HG03097 (cell line): ENCODE results near the gene DBP.
"Not testable (repeated sequence)": the region's sequence is repeated elsewhere in the genome, so short reads cannot be mapped to it uniquely, and the experiment has no call there.

Experiments used
- ATAC-seq: cut with Tn5 transposase; IDR thresholded peaks from one replicate; pipeline ENCODE4 v1.9.1; 2021; ENCODE audit not compliant: unreplicated experiment, low FRiP score

Gene DBP, protein sequence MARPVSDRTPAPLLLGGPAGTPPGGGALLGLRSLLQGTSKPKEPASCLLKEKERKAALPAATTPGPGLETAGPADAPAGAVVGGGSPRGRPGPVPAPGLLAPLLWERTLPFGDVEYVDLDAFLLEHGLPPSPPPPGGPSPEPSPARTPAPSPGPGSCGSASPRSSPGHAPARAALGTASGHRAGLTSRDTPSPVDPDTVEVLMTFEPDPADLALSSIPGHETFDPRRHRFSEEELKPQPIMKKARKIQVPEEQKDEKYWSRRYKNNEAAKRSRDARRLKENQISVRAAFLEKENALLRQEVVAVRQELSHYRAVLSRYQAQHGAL

DNA sequence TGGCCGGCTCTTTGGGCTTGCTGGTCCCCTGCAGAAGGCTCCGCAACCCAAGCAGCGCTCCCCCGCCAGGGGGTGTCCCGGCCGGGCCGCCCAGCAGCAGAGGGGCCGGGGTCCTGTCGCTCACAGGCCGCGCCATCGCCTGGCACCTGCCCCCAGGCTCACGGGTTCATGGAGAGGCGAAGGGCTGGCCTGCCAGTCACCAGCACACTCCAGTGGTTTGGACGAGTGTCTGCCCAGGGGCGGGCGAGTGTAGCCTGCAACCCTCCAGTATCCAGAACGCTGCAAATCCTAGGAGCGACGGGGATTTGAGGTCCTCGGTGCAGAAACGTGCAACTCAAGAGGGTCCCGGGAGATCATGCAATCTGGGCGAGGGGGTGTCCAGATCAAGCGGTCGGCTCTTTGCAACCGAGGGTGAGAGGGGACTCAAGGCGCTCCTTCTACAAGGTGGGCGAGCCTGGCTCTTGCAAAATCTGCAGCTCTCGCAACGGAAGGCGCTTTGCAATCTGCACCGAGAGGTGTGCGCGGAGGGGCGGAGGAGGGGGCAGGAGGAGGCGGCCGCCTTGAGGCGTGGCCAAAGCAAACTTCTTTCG, at the start of gene DBP:
DBP (minus strand) TSS at position 521 of the 590 bp plus-strand sequence; CDS start at position 136, 385 bp downstream.
- no peak for ATAC-seq

DNA sequence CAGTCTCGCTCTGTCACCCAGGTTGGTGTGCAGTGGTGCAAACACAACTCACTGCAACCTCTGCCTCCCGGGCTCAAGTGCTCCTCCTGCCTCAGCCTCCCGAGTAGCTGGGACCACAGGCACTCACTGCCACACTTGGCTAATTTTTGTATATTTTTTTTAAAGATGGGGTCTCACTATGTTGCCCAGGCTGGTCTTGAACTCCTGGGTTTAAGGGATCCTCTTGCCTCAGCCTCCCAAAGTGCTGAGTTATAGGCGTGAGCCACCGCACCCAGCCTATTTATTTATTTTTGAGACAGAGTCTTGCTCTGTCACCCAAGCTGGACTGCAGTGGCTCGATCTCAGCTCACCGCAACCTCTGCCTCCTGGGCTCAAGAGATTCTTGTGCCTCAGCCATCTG, 49.5 kb upstream of the DBP start:
- ATAC-seq = not testable (repeated sequence)

DNA sequence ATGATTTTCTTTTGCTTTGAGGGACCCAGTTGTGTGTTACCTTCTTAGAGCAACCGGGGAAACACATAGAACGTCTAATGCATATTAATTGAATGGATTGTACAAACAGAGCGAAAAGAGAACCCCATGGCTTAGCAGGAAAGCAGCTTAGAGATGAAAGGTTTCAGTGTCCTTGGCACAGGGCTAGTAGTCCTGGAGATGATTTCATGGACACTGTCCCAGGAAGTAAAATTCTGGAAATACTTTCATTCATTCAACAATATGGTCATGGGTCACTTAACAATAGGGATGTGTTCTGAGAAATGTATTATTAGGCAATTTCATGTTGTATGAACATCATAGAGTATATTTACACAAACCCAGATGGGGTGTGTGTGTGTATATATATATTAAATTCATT, 48.9 kb upstream of the DBP start:
- no peak for ATAC-seq

DNA sequence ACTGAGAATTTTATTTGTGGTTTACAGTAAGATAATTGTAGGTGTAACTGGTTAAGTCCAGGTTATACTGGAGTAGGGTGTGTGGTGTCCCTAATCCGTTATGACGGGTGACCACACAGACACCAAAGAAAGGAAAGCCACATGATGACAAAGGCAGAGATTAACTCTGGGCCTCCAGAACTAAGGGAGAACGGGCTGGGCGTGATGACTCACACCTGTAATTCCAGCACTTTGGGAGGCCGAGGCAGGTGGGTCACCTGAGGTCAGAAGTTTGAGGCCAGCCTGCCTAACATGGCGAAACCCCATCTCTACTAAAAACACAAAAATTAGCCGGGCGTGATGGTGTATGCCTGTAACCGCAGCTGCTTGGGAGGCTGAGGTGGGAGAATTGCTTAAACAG, 48.4 kb upstream of the DBP start:
- no peak for ATAC-seq

DNA sequence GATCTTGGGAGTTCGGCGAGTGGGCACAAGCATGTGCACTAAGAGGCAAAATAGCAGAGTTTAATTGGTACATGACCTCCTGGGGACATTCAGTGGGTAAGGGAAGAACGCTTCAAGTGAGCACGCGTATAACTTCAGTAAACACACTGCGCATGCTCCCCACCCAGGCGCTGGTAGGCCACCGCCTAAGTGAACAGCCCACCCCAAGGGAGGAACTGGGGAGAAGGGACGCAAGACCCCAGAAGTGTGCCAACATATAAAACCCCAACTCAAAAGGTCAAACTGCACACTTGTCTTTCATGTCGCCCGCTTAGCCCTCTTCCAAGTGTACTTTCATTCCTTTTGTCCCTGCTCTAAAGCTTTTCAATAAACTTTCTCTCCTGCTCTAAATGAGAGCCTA, 46.2 kb upstream of the DBP start:
- ATAC-seq = no peak

DNA sequence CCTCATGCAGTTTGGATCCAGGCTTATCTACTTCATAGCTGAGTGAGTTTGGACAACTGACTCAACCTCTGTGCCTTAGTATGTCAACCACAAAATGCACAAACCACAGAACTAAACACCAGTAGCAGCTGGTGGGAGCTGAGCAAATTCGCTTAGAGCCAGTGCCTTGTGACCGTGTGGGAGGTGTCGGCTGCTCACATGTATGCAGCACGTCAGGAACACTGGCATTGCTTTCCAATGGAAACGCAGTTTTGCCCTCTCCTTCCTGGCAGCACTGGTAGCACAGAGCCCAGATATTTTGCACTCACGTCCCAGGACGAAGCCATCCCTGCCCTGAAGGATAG, 43.9 kb upstream of the DBP start:
- no peak for ATAC-seq

DNA sequence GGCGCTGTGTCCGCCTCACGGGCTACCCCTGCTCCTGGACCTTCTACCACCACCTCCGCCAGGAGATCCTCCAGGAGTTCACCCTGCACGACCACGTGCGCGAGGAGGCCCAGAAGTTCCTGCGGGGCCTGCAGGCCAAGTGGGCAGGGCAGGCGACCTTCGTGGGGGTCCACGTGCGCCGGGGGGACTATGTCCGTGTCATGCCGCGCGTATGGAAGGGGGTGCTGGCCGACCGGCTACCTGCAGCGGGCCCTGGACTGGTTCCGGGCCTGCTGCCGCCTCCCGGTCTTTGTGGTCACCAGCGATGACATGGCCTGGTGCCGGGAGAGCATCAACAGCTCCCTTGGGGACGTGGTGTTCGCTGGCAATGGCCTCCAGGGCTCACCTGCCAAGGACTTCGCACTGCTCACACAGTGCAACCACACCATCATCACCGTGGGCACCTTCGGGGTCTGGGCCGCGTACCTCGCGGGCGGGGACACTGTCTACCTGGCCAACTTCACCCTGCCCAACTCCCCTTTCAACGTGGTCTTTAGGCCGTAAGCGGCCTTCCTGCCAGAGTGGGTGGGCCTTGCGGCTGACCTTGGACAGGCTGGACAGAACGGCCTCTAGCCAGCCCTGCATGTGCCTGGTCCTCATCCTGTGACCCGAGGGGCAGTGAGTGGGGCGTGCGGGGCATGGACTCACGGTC, 43.4 kb upstream of the DBP start:
- no peak for ATAC-seq

DNA sequence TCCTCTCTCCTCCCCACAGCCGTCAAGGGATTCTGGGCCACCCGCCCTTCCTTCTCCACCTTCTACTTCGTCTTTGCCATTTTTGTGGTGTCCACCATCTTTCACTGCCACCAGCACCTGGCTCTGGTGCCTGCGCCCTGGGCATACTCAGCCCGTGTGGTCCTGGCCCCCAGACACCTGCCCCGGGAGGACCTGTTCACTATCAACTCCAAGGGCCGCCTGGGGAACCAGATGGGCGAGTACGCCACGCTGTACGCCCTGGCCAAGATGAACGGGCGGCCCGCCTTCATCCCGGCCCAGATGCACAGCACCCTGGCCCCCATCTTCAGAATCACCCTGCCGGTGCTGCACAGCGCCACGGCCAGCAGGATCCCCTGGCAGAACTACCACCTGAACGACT, 42.8 kb upstream of the DBP start:
- not testable (repeated sequence) for ATAC-seq

DNA sequence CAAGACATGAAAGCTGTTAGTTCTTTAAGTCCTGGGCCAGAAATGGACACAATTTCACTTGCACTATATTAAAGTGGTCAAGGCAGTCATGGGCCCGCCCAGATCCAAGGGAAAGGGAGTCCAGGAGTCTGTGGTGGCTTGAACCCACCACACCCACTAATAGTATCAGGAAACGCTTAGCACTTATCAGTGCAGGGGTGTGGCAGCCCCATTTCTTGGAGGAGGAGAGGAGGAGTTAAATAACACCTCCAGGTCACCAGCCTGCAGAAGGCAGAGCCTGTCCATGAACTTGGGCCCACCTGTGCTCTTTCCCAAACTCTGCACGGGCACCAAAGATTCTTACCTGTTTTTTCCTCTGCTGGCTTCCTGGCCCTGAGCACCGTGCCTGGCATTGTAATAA, 41.0 kb upstream of the DBP start:
- no peak for ATAC-seq

DNA sequence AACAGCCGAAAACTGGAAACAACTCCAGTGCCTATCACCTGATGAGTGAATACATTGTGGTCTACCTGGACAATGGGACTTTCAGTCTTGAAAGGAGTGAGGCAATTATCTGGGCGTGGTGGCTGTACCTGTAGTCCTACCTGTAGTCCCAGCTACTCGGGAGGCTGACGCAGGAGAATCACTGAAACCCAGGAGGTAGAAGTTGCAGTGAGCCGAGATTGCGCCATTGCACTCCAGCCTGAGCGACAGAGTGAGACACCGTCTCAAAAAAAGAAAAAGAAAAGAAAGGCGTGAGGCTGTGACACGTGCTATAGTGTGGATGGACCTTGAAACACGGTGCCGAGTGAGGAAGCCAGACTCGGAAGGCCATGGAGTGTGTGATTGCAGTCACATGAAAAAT, 39.7 kb upstream of the DBP start:
- no peak for ATAC-seq

DNA sequence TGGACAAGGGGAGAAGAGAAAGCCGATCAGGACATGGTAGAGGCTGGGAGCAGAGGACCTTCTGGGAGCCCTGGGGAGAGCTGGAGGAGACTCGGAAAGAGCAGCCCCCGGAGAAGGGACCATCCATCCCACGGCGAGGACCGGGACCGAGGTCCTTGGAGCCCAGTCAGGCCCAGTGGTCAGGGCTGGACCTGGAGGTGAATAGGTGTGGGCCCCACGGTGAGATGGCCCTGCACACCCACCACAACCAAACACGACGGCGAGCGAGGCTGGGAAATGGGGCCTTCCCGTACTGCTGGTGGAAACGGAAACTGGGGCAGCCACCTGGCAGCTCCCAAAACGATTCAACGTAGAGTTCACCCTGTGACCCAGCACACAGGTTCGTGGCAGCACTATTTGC, 39.3 kb upstream of the DBP start:
- ATAC-seq = no peak

DNA sequence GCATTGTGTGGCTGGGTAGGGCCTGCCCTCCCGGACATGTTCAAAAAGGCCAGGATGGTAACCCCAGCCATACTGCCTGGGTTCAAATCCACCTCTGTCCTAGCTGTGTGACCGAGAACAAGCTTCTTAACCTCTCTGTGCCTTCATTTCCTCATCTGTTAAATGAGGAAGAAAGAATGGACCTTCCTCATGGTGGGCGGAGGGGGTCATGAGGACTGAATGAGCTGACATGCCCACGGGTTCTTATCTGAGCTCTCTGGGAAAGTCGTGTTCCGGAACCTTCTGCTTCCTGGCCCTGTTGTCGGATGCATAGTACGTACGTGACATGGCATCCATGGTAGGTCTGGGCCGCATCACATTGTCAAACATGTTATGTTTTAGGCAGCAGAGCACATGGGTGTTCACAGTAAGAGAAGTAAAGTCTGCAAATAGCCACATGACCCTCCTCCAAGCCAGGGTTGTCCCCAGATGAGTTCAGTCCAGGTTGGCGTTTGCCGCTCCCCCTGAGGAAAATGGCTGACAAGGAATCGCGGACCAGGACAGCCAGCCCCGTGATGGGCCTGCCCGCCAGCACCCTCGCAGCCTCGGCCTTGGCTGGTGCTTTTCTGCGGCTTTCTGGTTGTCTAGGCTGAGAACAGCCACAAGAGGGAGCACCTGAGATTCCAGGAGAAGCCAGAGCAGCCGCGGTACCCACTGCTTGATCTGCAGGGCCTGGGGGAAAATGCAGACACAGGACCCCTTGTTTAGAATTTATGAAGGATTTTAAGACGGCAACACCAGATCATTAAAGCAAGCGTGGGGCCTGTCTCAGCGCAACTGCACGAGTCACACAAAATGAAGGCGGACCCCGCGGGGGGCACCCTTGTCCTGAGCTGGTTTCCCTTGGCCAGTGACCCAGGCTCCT, 38.0 kb upstream of the DBP start:
- no peak for ATAC-seq

DNA sequence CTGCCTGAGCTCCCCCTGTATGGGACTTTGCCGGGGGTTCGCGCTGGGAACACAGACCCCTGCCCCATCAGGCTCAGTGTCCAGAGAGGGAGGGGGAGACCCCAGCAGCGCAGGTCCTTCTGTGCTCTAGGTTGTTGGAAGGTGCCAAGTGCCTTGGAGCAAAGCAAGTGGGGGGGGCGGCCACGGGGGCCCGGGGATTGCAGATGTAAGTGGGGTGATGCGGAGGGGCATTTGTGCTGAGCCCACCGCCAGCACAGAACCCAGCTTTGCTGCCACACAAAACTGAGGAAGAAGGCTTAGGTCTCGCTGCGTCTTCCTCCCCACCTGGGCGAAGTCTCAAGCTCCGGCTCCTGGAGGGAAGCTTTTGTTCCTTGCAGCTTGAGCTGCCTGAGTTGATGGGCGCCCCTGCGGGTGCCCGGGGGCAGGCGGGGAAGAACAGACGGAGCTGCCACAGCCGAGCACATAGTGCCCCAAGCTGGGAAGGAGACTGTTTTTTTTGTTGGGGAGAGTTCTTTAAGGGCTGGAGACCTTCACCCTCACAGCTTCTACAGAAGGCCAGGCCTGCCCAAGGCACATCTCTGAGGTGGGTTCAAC, 37.1 kb upstream of the DBP start:
- no peak for ATAC-seq

DNA sequence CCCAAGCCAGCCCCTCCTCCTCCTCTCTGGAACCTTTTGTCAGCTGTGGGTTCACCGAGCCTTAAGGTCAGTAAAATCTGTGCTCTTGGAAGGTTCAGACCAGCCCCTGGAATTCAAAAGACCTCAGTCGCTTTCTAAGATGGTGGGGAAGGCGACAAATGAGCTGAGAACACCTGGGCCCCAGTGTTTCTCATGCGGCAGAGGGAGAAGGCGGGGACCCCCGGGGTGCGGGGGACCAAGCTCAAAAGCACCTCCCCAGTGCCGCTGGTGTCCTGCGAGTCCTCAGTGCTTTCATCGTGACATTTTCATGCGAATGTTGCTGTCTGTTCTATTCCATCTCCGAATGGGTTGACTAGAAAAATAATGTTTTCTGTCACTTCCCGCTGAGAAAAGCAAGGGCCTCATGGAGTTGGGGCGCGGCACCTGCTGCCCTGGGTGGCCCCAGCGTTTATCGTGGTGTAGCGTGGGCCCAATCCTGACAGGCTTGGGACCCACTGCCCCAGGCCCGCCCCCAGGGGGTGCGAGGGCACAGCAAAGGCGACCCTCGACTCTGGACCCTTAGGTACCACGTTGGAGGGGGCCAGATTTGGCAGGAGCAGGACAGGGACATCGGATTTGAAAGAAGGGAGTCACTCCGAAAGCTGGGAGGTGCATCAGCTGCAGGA, 36.4 kb upstream of the DBP start:
- no peak for ATAC-seq

DNA sequence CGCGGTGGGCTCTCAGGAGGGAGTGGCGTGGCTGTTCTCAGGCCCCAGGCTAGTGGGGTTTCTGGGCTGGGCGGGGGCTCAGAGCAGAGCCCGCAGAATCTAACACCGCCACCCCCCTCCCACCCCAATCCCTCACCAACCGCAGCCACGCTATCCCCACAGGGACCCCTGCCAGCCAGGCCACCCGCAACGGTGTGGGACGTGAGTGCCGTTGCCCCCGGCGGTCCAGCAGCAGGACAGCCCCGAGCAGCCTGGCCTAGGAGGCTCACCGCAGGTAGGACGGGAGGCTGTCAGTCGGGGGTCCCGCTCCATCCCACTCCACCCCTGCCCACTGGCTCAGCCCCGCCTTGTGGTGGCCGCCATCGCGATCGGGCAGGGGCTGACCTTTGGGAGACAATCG, 35.8 kb upstream of the DBP start, which contains the start of gene NTN5:
NTN5 (minus strand) TSS at position 24 of the 400 bp plus-strand sequence. CDS start 2,031 bp downstream, outside the sequence.
- ATAC-seq = no peak

DNA sequence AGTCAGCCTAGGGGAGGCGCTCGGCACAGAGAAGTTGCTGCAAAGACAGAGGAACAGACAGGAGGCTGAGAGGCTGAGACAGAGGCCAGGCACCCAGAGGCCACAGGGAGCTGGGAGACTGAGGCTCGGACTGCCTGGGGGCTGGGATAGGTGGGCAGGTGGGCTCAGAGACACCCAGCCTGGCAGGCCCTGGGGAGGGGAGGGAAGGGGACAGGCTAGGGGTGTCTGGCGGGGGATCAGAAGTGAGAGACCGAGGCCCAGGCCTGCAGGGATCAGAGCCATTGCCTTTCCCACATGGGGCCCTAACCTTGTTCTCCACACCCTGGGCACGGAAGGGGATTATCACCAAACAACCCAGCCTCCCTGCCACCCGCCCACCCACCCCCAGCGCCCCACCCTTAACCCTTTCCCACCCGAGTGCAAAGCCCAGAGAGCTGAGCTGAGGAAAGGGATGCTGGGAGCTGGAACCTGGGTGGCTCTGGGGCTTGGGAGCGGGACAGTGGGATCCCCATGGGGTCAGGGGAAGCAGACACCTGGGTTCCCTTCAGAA, 34.3 kb upstream of the DBP start:
- ATAC-seq = no peak

DNA sequence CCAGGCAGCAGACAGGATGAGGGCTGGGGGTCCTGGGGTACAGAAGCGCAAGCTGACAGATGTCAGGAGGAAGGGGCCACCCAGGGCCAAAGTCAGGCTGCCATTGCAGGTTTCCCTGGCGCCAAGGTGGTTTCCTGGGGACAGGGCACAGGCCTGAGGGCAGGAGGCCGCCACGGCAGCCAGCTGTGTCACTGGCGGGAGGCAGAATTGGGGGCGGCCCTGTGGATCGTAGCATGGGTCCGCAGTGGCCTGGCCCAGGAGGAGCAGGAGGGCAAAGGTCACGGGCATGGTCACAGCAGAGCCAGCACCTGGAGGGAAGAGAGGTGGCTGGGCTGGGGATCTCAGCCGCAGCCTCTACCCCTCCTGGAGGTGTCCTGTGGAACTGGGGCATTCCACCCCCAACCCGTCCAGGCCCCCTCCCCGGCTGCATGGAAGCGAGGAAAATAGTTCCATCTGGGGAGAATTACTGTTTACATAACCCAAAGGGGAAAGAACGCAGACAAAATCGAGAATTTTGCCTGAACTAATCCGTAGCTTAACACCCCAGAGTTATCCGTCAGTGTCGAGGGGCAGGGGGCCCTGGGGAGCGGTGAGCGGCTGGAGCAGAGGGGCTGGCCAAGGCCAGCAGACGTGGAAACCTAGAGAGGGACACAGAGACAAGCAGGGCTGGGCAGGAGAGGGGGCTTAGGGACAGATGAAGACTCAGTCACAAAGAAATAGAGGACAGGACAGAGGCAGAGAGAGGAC, 33.7 kb upstream of the DBP start:
- no peak for ATAC-seq

DNA sequence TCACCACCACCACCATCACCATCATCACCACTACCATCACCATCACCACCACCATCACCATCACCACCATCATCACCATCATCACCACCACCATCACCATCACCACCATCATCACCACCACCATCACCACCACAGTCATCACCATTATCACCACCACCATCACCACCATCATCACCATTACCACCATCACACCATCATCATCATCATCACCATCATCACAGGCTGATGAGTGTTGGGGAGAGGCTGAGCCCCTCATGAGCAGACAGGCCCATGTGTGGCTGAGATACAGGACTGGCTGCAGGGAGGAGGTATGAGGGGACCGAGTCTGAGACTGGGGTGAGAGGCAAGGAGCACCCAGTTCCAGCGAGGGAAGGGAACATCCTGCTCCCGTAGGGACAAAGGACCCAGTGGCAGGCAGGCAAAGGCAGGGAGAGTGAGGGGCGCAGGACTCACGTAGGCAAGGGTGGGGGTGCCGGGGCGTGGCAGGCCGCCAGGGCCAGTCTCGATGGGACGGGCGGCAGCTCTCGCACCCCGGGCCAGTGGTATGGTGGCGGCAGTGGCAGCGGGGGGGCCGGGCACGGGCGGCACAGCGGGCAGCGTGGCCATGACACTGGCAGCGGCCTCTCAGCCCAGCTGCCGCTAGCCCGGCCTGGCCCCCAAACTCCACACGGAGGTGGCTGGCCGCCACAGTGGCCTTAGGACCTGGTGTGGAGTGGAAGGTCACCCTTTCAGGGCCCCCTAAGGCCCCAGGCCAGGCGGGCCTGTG, 32.9 kb upstream of the DBP start:
- ATAC-seq = no peak
